ENCODE measurements around the gene GATAD1. TPM values are rescaled to one million over a fixed set of nuclear protein-coding genes. Genes with fewer than 3 reads are reported as not detected.
A peak's percentile ranks its signal among the peaks of the same experiment; 100 is the strongest.

GATAD1 gene
- total and polyA plus RNA-seq, 2 experiments from 2014 or later, result 15.4 to 30.8 TPM

DNA sequence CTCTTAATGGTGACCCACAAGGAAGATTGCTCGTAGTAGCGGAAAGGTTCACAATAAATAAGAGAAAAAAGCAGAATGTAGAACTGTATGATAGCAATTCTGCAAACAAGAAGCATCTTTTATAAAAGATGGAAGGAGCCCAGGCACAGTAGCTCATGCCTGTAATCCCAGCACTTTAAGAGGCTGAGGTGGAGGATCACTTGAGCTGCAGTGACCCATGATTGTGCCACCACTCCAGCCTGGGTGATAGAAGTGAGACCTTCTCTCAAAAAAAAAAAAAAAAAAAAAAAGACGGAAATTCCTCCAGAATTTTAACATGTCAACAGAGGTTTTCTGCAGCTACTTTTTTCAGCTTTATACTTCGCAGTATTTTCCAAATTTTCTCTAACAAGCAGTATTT, 13.2 kb downstream of the GATAD1 start:
- Histone ChIP-seq H2AFZ (no peak overlapping the region), H3K4me2 (no peak overlapping the region), H3K36me3 (ENCODE audit: insufficient read depth) (peaks cover 10% of the 10 kb centered on the region), H4K20me1 (replicated peaks; ENCODE audit: insufficient read depth) (no peaks in the 10 kb centered on the region), H3K4me3 (no peak overlapping the region), H3F3A (replicated peaks; ENCODE audit: low read depth) (no peaks in the 10 kb centered on the region; the same call in 1 of the 2 replicates), H3K27ac (ENCODE audit: low read depth) (peak overlapping the region; percentile 55; the same call in 1 of the 2 replicates), H3K27me3 (ENCODE audit: insufficient read depth) (no peaks in the 10 kb centered on the region), H3K9me2 (ENCODE audit: insufficient read depth) (no peaks in the 10 kb centered on the region), H3K79me2 (replicated peaks; ENCODE audit: insufficient read depth) (no peaks in the 10 kb centered on the region), H3K4me1 (ENCODE audit: insufficient read depth) (no peaks in the 10 kb centered on the region)
- no peak overlapping the region for H3K27ac Mint-ChIP-seq
- no peak for DNase-seq (ENCODE audit: low spot score)
- H3K9me3 Mint-ChIP-seq, result no peaks in the 10 kb centered on the region
- no peak overlapping the region for H3K4me3 Mint-ChIP-seq
- TF ChIP-seq, protein P1, sequence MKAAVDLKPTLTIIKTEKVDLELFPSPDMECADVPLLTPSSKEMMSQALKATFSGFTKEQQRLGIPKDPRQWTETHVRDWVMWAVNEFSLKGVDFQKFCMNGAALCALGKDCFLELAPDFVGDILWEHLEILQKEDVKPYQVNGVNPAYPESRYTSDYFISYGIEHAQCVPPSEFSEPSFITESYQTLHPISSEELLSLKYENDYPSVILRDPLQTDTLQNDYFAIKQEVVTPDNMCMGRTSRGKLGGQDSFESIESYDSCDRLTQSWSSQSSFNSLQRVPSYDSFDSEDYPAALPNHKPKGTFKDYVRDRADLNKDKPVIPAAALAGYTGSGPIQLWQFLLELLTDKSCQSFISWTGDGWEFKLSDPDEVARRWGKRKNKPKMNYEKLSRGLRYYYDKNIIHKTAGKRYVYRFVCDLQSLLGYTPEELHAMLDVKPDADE (IDR thresholded peaks at IDR 0.05), result no peak
- no peak for TF ChIP-seq JUNB (IDR thresholded peaks at IDR 0.05; ENCODE audit: unreplicated experiment)
- TF ChIP-seq EZH2phosphoT487 (IDR thresholded peaks at IDR 0.05; ENCODE audit: unreplicated experiment), result no peak
- TF ChIP-seq STAT1 (IDR thresholded peaks at IDR 0.05; ENCODE audit: unreplicated experiment), result no peak
- no peak for TF ChIP-seq ZNF462 (CRISPR knock-in tag; IDR thresholded peaks at IDR 0.05)
- no peak for ATAC-seq
- no peaks in the 10 kb centered on the region for H3K27me3 Mint-ChIP-seq (ENCODE audit: insufficient read depth, low read depth, poor library complexity)
- H3K4me1 Mint-ChIP-seq, result no peaks in the 10 kb centered on the region; the same call in 2 of the 3 replicates
- peaks cover 17% of the 10 kb centered on the region for H3K36me3 Mint-ChIP-seq (ENCODE audit: low read depth)

Measured in GM23338 (cell line).